H1 (cell line): ENCODE results near the gene MANBA. TPM values are rescaled to one million over a fixed set of nuclear protein-coding genes. Genes with fewer than 3 reads are reported as not detected.

ENCODE experiments used
- CTCF ChIA-PET: fragments of 300-600 bp; sonication (Branson Sonifier 250); formaldehyde crosslinking; loops from one replicate; lab custom pipeline; 2021; ENCODE audit not compliant: partially characterized antibody; lab: Charles Lee
- POLR2A ChIA-PET: fragments of 300-600 bp; sonication (Branson Sonifier 250); formaldehyde crosslinking; loops from one replicate; lab custom pipeline; 2021; ENCODE audit warnings: inconsistent platforms; ENCODE audit not compliant: partially characterized antibody; lab: Charles Lee
- DNase-seq, 2 experiments: peaks; one replicate each; pipeline versions ENCODE4 v3.0.0 to v3.0.0-alpha.2; 2010 to 2022; ENCODE audit warnings: low spot score in 2 of 2, low read depth in 1 of 2, mixed read lengths in 1 of 2
- FAIRE-seq: peaks from 2 replicates; lab custom pipeline; 2011; peaks lifted over from hg19 to GRCh38; lab: Jason Lieb, UNC
- H2AFZ ChIP-seq: 2 replicates; pipeline ENCODE4 v1.8.1; 2012; ENCODE audit warnings: low read length, inconsistent platforms
- H2AK5ac ChIP-seq: 2 replicates; pipeline ENCODE4 v1.6.1; 2013; ENCODE audit warnings: low read depth, low read length
- H2BK120ac ChIP-seq: replicated peaks from 2 replicates; pipeline ENCODE3; 2013; ENCODE audit warnings: low read depth, low read length, inconsistent platforms
- H2BK12ac ChIP-seq: 2 replicates; pipeline ENCODE4 v1.6.1; 2013; ENCODE audit warnings: low read depth, low read length
- H2BK15ac ChIP-seq: 2 replicates; pipeline ENCODE4 v1.6.1; 2013; ENCODE audit warnings: low read length
- H2BK20ac ChIP-seq: 2 replicates; pipeline ENCODE4 v1.6.1; 2013; ENCODE audit warnings: low read length
- H2BK5ac ChIP-seq: 2 replicates; pipeline ENCODE4 v1.6.1; 2013; ENCODE audit warnings: low read depth, low read length
- H3K14ac ChIP-seq: 2 replicates; pipeline ENCODE4 v1.6.1; 2013; ENCODE audit warnings: inconsistent platforms; ENCODE audit not compliant: insufficient read length
- H3K18ac ChIP-seq: 2 replicates; pipeline ENCODE4 v1.6.1; 2013; ENCODE audit warnings: low read length; ENCODE audit errors: extremely low read depth
- H3K23ac ChIP-seq: 2 replicates; pipeline ENCODE4 v1.6.1; 2013; ENCODE audit warnings: inconsistent platforms; ENCODE audit not compliant: insufficient read length
- H3K23me2 ChIP-seq: 2 replicates; pipeline ENCODE4 v1.6.1; 2013; ENCODE audit warnings: low read depth, low read length
- H3K27ac ChIP-seq: 2 replicates; pipeline ENCODE4 v1.6.1; 2011; ENCODE audit warnings: low read depth, low read length, inconsistent platforms
- H3K27me3 ChIP-seq, 4 experiments: replicated peaks in 1 of 4; 1 replicate in 1 of 4; 2 replicates in 3 of 4; pipeline versions ENCODE4 v1.6.1 to v1.8.1; 2011 to 2013; ENCODE audit warnings: low read length in 3 of 4, mild to moderate bottlenecking in 3 of 4, inconsistent platforms in 2 of 4, mixed read lengths in 2 of 4, moderate library complexity in 1 of 4; ENCODE audit not compliant: control insufficient read depth in 3 of 4, insufficient read depth in 3 of 4; ENCODE audit errors: extremely low read depth in 1 of 4
- H3K36me3 ChIP-seq, 4 experiments: 2 replicates each; pipeline versions ENCODE4 v1.6.1 to v1.8.1; 2011 to 2013; ENCODE audit warnings: mild to moderate bottlenecking in 4 of 4, low read length in 3 of 4, moderate library complexity in 2 of 4, control low read depth in 1 of 4, inconsistent platforms in 1 of 4; ENCODE audit not compliant: insufficient read depth in 4 of 4, control insufficient read depth in 2 of 4
- H3K4ac ChIP-seq: replicated peaks from 2 replicates; pipeline ENCODE3; 2013; ENCODE audit warnings: low read length, low read depth, mixed read lengths, inconsistent platforms; ENCODE audit not compliant: insufficient read length
- H3K4me1 ChIP-seq, 4 experiments: replicated peaks in 1 of 4; 1 replicate in 1 of 4; 2 replicates in 3 of 4; pipeline versions ENCODE4 v1.6.1 to v1.8.1; 2011 to 2013; ENCODE audit warnings: low read length in 3 of 4, inconsistent platforms in 2 of 4, mixed read lengths in 1 of 4; ENCODE audit not compliant: insufficient read depth in 4 of 4, control insufficient read depth in 3 of 4
- H3K4me2 ChIP-seq, 2 experiments: 2 replicates each; pipeline versions ENCODE4 v1.6.1 to v1.8.1; 2011 to 2013; ENCODE audit warnings: low read depth in 2 of 2, low read length in 2 of 2, control low read depth in 1 of 2, inconsistent platforms in 1 of 2, mild to moderate bottlenecking in 1 of 2; ENCODE audit not compliant: insufficient read depth in 1 of 2
- H3K4me3 ChIP-seq, 4 experiments: fragments of 200-600, 300-600 bp in 1 of 4; sonication (generic), shearing (Covaris generic), sonication (Bioruptor Twin) in 1 of 4; 2 replicates each; pipeline versions ENCODE4 v1.5.1 to v1.8.1; 2011 to 2016; ENCODE audit warnings: low read length in 4 of 4, low read depth in 3 of 4, control low read depth in 2 of 4, inconsistent platforms in 2 of 4, mild to moderate bottlenecking in 2 of 4, mixed read lengths in 1 of 4, moderate library complexity in 1 of 4; ENCODE audit not compliant: insufficient read depth in 2 of 4; ENCODE audit errors: extremely low read depth in 1 of 4
- H3K56ac ChIP-seq: replicated peaks from 2 replicates; pipeline ENCODE3; 2013; ENCODE audit warnings: low read depth, mild to moderate bottlenecking, mixed read lengths, low read length, inconsistent platforms; ENCODE audit not compliant: insufficient read length
- H3K79me1 ChIP-seq: 2 replicates; pipeline ENCODE4 v1.6.1; 2013; ENCODE audit warnings: low read depth, low read length, control low read depth
- H3K79me2 ChIP-seq, 2 experiments: 2 replicates each; pipeline versions ENCODE4 v1.6.1 to v1.8.1; 2012 to 2013; ENCODE audit warnings: low read length in 2 of 2, mild to moderate bottlenecking in 2 of 2, inconsistent platforms in 1 of 2; ENCODE audit not compliant: insufficient read depth in 2 of 2, control insufficient read depth in 1 of 2
- H3K9ac ChIP-seq, 4 experiments: replicated peaks in 1 of 4; 1 replicate in 1 of 4; 2 replicates in 3 of 4; pipeline versions ENCODE4 v1.6.1 to v1.8.1; 2011 to 2013; ENCODE audit warnings: low read depth in 3 of 4, low read length in 3 of 4, control low read depth in 2 of 4, mild to moderate bottlenecking in 2 of 4, moderate library complexity in 2 of 4, inconsistent platforms in 1 of 4; ENCODE audit errors: extremely low read depth in 1 of 4
- H3K9me3 ChIP-seq, 2 experiments: 2 replicates each; pipeline versions ENCODE4 v1.6.1 to v1.8.1; 2012 to 2013; ENCODE audit warnings: mild to moderate bottlenecking in 2 of 2, moderate library complexity in 2 of 2, control low read depth in 1 of 2, inconsistent platforms in 1 of 2, low read depth in 1 of 2, low read length in 1 of 2, mixed read lengths in 1 of 2; ENCODE audit not compliant: insufficient read depth in 2 of 2
- H4K20me1 ChIP-seq, 2 experiments: replicated peaks in 1 of 2; 2 replicates each; pipeline versions ENCODE3 to v1.8.1; 2011 to 2013; ENCODE audit warnings: inconsistent platforms in 2 of 2, low read length in 2 of 2, mild to moderate bottlenecking in 1 of 2; ENCODE audit not compliant: insufficient read depth in 2 of 2, control insufficient read depth in 1 of 2
- H4K5ac ChIP-seq: 2 replicates; pipeline ENCODE4 v1.6.1; 2013; ENCODE audit warnings: low read length, low read depth, mixed read lengths, inconsistent platforms; ENCODE audit not compliant: insufficient read length
- H4K8ac ChIP-seq: 2 replicates; pipeline ENCODE4 v1.8.0; 2013; ENCODE audit warnings: mild to moderate bottlenecking, moderate library complexity, low read length, inconsistent platforms; ENCODE audit not compliant: insufficient read depth; ENCODE audit errors: extremely low read depth
- H4K91ac ChIP-seq: replicated peaks from 2 replicates; pipeline ENCODE3; 2013; ENCODE audit warnings: low read length, mixed read lengths, inconsistent platforms; ENCODE audit not compliant: insufficient read length
- CHD2 ChIP-seq: IDR thresholded peaks from 2 replicates; pipeline ENCODE4 v1.6.1; 2012; ENCODE audit warnings: low read length, improper control_type of control experiment
- CTBP2 ChIP-seq: IDR thresholded peaks from 2 replicates; pipeline ENCODE4 v1.7.0; 2011; ENCODE audit warnings: borderline replicate concordance, mild to moderate bottlenecking, moderate library complexity, mixed read lengths, low read length; ENCODE audit not compliant: insufficient read depth, insufficient read length
- EP300 ChIP-seq, 2 experiments: IDR thresholded peaks; 1 replicate in 1 of 2; 2 replicates in 1 of 2; pipeline ENCODE4 v1.6.1; 2011 to 2012; ENCODE audit warnings: low read depth in 2 of 2, low read length in 2 of 2, mild to moderate bottlenecking in 2 of 2, borderline replicate concordance in 1 of 2, inconsistent platforms in 1 of 2, moderate library complexity in 1 of 2
- FOSL1 ChIP-seq: IDR thresholded peaks from 2 replicates; pipeline ENCODE4 v1.6.1; 2011; ENCODE audit warnings: mild to moderate bottlenecking, low read depth, low read length, moderate library complexity; ENCODE audit not compliant: insufficient read depth
- KDM1A ChIP-seq: fragments of 200-600, 300-600 bp; sonication (generic); IDR thresholded peaks from 2 replicates; pipeline ENCODE4 v1.7.1; 2016; ENCODE audit warnings: mild to moderate bottlenecking, low read length, borderline replicate concordance
- KDM4A ChIP-seq: IDR thresholded peaks from one replicate; pipeline ENCODE4 v1.7.1; 2012; ENCODE audit warnings: low read depth, mild to moderate bottlenecking, moderate library complexity, low read length, inconsistent platforms; ENCODE audit not compliant: severe bottlenecking
- SP2 ChIP-seq: IDR thresholded peaks from 2 replicates; pipeline ENCODE4 v1.6.1; 2012; ENCODE audit warnings: mild to moderate bottlenecking, low read length, inconsistent platforms
- TAF1 ChIP-seq: IDR thresholded peaks from 2 replicates; pipeline ENCODE4 v1.6.1; 2011; ENCODE audit warnings: mild to moderate bottlenecking, low read depth, low read length
- WGBS, 2 experiments: shearing (Covaris generic) in 1 of 2; methylation state at CpG; one replicate each; pipeline versions ENCODE4 v1.1.6 to v1.1.7; 2013 to 2015; ENCODE audit warnings: low lambda C conversion rate in 2 of 2, mixed read lengths in 2 of 2, inconsistent platforms in 1 of 2, low coverage in 1 of 2, missing lambda C conversion rate in 1 of 2; ENCODE audit not compliant: insufficient replicate concordance in 2 of 2, insufficient coverage in 1 of 2, insufficient read length in 1 of 2; ENCODE audit errors: extremely low coverage in 1 of 2, missing lambda C conversion rate in 1 of 2; 5-methylcytosine and 5-hydroxymethylcytosine counted together
- polyA plus RNA-seq, 7 experiments: library from polyadenylated mRNA; depleted of rRNA in 3 of 7; stranded (reverse) in 5 of 7; unstranded in 2 of 7; fragments of >200 nt in 5 of 7; fragments of 200-250 nt in 2 of 7; gene quantifications; 1 replicate in 5 of 7; 2 replicates in 1 of 7; 4 replicates in 1 of 7; pipeline versions ENCODE4 v1.2.1 to v1.2.3, GENCODE V29; 2011 to 2013; ENCODE audit warnings: missing spikeins in 2 of 7, mixed read lengths in 2 of 7
- total RNA-seq: library from RNA; stranded (reverse); fragmentation: NEBNext Ultra II Directional; extraction: Animal tissue kit (Norgen Biotek cat#: 25700); gene quantifications from 2 replicates; pipeline ENCODE4 v1.2.1, GENCODE V29; 2021

Gene MANBA
- total and polyA plus RNA-seq, 2 of the 8 experiments (the other 6 are each of a cell fraction or from before 2014, with no cell fraction given): 22.9 to 27.8 TPM

DNA sequence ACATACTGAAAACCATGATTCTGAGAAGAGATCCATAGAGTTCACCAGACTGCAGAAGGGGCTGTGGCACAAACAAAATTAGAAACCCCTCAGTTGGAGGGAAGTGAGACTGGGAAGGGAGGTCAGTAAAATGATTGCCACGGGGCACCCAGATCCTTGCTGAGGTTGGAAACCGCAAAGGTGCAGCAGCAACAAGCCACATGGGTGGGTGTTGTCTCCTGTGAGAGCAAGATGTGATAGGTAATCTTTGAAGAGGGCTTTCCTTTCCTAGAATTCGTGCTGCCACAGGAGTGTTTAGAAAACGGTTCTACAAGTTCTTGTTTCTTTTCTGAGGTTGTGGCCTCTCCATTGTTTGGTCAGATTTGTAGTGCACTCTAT, 174.1 kb downstream of the MANBA start:
- Histone ChIP-seq H3K14ac (no peak overlapping the region), H3K18ac (no peak overlapping the region), H2BK15ac (no peak overlapping the region), H3K23ac (no peak overlapping the region), H2BK5ac (no peak overlapping the region), H4K8ac (no peak overlapping the region), H2BK20ac (no peak overlapping the region), H3K27me3 (no peaks in the 10 kb centered on the region), H3K27ac (no peak overlapping the region), H3K9me3 (no peaks in the 10 kb centered on the region), H4K20me1 (no peaks in the 10 kb centered on the region), H3K4ac (no peak overlapping the region), H3K4me3 (no peak overlapping the region), H3K4me1 (no peaks in the 10 kb centered on the region), H3K79me1 (no peaks in the 10 kb centered on the region), H3K79me2 (no peaks in the 10 kb centered on the region), H2AFZ (no peak overlapping the region), H3K56ac (no peak overlapping the region), H3K4me2 (no peak overlapping the region), H4K91ac (no peak overlapping the region), H3K23me2 (no peaks in the 10 kb centered on the region), H3K9ac (no peak overlapping the region), H2AK5ac (no peak overlapping the region), H3K36me3 (no peaks in the 10 kb centered on the region), H4K5ac (no peak overlapping the region), H2BK12ac (no peak overlapping the region), H2BK120ac (no peak overlapping the region)
- ChIA-PET CTCF (interaction anchor here (0.6 to 1.1 kb wide), 2 partner anchors 256 to 509 kb away, joined by 4 read pairs; no protein-coding TSS in a partner anchor), POLR2A (no interaction called here)
- 85% methylated on average over 4 of the region's 4 CpGs; no CpG with 5 or more reads in 1 of the 2 experiments for WGBS, 2 experiments
- FAIRE-seq: no peak
- no peak for TF ChIP-seq CHD2
- no peak for TF ChIP-seq KDM1A
- no peak for TF ChIP-seq TAF1
- TF ChIP-seq SP2: no peak
- no peak for TF ChIP-seq EP300 (IDR thresholded peaks at IDR 0.05; ENCODE audit: borderline replicate concordance in 1 of 2, low read depth in 2 of 2, low read length in 2 of 2)
- TF ChIP-seq FOSL1: no peak
- no peak for TF ChIP-seq CTBP2
- TF ChIP-seq KDM4A: no peak
- DNase-seq: no peak
